H1 (cell line): Measurements from ENCODE around the gene PRKCH. TPM values are rescaled to one million over a fixed set of nuclear protein-coding genes. Genes with fewer than 3 reads are reported as not detected.

Source experiments
- CTCF ChIA-PET: fragments of 300-600 bp; sonication (Branson Sonifier 250); formaldehyde crosslinking; loops from one replicate; lab custom pipeline; 2021; ENCODE audit not compliant: partially characterized antibody; lab: Charles Lee
- POLR2A ChIA-PET: fragments of 300-600 bp; sonication (Branson Sonifier 250); formaldehyde crosslinking; loops from one replicate; lab custom pipeline; 2021; ENCODE audit warnings: inconsistent platforms; ENCODE audit not compliant: partially characterized antibody; lab: Charles Lee
- DNase-seq, 2 experiments: peaks; one replicate each; pipeline versions ENCODE4 v3.0.0 to v3.0.0-alpha.2; 2010 to 2022; ENCODE audit warnings: low spot score in 2 of 2, low read depth in 1 of 2, mixed read lengths in 1 of 2
- FAIRE-seq: peaks from 2 replicates; lab custom pipeline; 2011; peaks lifted over from hg19 to GRCh38; lab: Jason Lieb, UNC
- H2AFZ ChIP-seq: 2 replicates; pipeline ENCODE4 v1.8.1; 2012; ENCODE audit warnings: low read length, inconsistent platforms
- H2AK5ac ChIP-seq: 2 replicates; pipeline ENCODE4 v1.6.1; 2013; ENCODE audit warnings: low read depth, low read length
- H2BK120ac ChIP-seq: replicated peaks from 2 replicates; pipeline ENCODE3; 2013; ENCODE audit warnings: low read depth, low read length, inconsistent platforms
- H2BK12ac ChIP-seq: 2 replicates; pipeline ENCODE4 v1.6.1; 2013; ENCODE audit warnings: low read depth, low read length
- H2BK15ac ChIP-seq: 2 replicates; pipeline ENCODE4 v1.6.1; 2013; ENCODE audit warnings: low read length
- H2BK20ac ChIP-seq: 2 replicates; pipeline ENCODE4 v1.6.1; 2013; ENCODE audit warnings: low read length
- H2BK5ac ChIP-seq: 2 replicates; pipeline ENCODE4 v1.6.1; 2013; ENCODE audit warnings: low read depth, low read length
- H3K14ac ChIP-seq: 2 replicates; pipeline ENCODE4 v1.6.1; 2013; ENCODE audit warnings: inconsistent platforms; ENCODE audit not compliant: insufficient read length
- H3K18ac ChIP-seq: 2 replicates; pipeline ENCODE4 v1.6.1; 2013; ENCODE audit warnings: low read length; ENCODE audit errors: extremely low read depth
- H3K23ac ChIP-seq: 2 replicates; pipeline ENCODE4 v1.6.1; 2013; ENCODE audit warnings: inconsistent platforms; ENCODE audit not compliant: insufficient read length
- H3K23me2 ChIP-seq: 2 replicates; pipeline ENCODE4 v1.6.1; 2013; ENCODE audit warnings: low read depth, low read length
- H3K27ac ChIP-seq: 2 replicates; pipeline ENCODE4 v1.6.1; 2011; ENCODE audit warnings: low read depth, low read length, inconsistent platforms
- H3K27me3 ChIP-seq, 4 experiments: replicated peaks in 1 of 4; 1 replicate in 1 of 4; 2 replicates in 3 of 4; pipeline versions ENCODE4 v1.6.1 to v1.8.1; 2011 to 2013; ENCODE audit warnings: low read length in 3 of 4, mild to moderate bottlenecking in 3 of 4, inconsistent platforms in 2 of 4, mixed read lengths in 2 of 4, moderate library complexity in 1 of 4; ENCODE audit not compliant: control insufficient read depth in 3 of 4, insufficient read depth in 3 of 4; ENCODE audit errors: extremely low read depth in 1 of 4
- H3K36me3 ChIP-seq, 4 experiments: 2 replicates each; pipeline versions ENCODE4 v1.6.1 to v1.8.1; 2011 to 2013; ENCODE audit warnings: mild to moderate bottlenecking in 4 of 4, low read length in 3 of 4, moderate library complexity in 2 of 4, control low read depth in 1 of 4, inconsistent platforms in 1 of 4; ENCODE audit not compliant: insufficient read depth in 4 of 4, control insufficient read depth in 2 of 4
- H3K4ac ChIP-seq: replicated peaks from 2 replicates; pipeline ENCODE3; 2013; ENCODE audit warnings: low read length, low read depth, mixed read lengths, inconsistent platforms; ENCODE audit not compliant: insufficient read length
- H3K4me1 ChIP-seq, 4 experiments: replicated peaks in 1 of 4; 1 replicate in 1 of 4; 2 replicates in 3 of 4; pipeline versions ENCODE4 v1.6.1 to v1.8.1; 2011 to 2013; ENCODE audit warnings: low read length in 3 of 4, inconsistent platforms in 2 of 4, mixed read lengths in 1 of 4; ENCODE audit not compliant: insufficient read depth in 4 of 4, control insufficient read depth in 3 of 4
- H3K4me2 ChIP-seq, 2 experiments: 2 replicates each; pipeline versions ENCODE4 v1.6.1 to v1.8.1; 2011 to 2013; ENCODE audit warnings: low read depth in 2 of 2, low read length in 2 of 2, control low read depth in 1 of 2, inconsistent platforms in 1 of 2, mild to moderate bottlenecking in 1 of 2; ENCODE audit not compliant: insufficient read depth in 1 of 2
- H3K4me3 ChIP-seq, 4 experiments: fragments of 200-600, 300-600 bp in 1 of 4; sonication (generic), shearing (Covaris generic), sonication (Bioruptor Twin) in 1 of 4; 2 replicates each; pipeline versions ENCODE4 v1.5.1 to v1.8.1; 2011 to 2016; ENCODE audit warnings: low read length in 4 of 4, low read depth in 3 of 4, control low read depth in 2 of 4, inconsistent platforms in 2 of 4, mild to moderate bottlenecking in 2 of 4, mixed read lengths in 1 of 4, moderate library complexity in 1 of 4; ENCODE audit not compliant: insufficient read depth in 2 of 4; ENCODE audit errors: extremely low read depth in 1 of 4
- H3K56ac ChIP-seq: replicated peaks from 2 replicates; pipeline ENCODE3; 2013; ENCODE audit warnings: low read depth, mild to moderate bottlenecking, mixed read lengths, low read length, inconsistent platforms; ENCODE audit not compliant: insufficient read length
- H3K79me1 ChIP-seq: 2 replicates; pipeline ENCODE4 v1.6.1; 2013; ENCODE audit warnings: low read depth, low read length, control low read depth
- H3K79me2 ChIP-seq, 2 experiments: 2 replicates each; pipeline versions ENCODE4 v1.6.1 to v1.8.1; 2012 to 2013; ENCODE audit warnings: low read length in 2 of 2, mild to moderate bottlenecking in 2 of 2, inconsistent platforms in 1 of 2; ENCODE audit not compliant: insufficient read depth in 2 of 2, control insufficient read depth in 1 of 2
- H3K9ac ChIP-seq, 4 experiments: replicated peaks in 1 of 4; 1 replicate in 1 of 4; 2 replicates in 3 of 4; pipeline versions ENCODE4 v1.6.1 to v1.8.1; 2011 to 2013; ENCODE audit warnings: low read depth in 3 of 4, low read length in 3 of 4, control low read depth in 2 of 4, mild to moderate bottlenecking in 2 of 4, moderate library complexity in 2 of 4, inconsistent platforms in 1 of 4; ENCODE audit errors: extremely low read depth in 1 of 4
- H3K9me3 ChIP-seq, 2 experiments: 2 replicates each; pipeline versions ENCODE4 v1.6.1 to v1.8.1; 2012 to 2013; ENCODE audit warnings: mild to moderate bottlenecking in 2 of 2, moderate library complexity in 2 of 2, control low read depth in 1 of 2, inconsistent platforms in 1 of 2, low read depth in 1 of 2, low read length in 1 of 2, mixed read lengths in 1 of 2; ENCODE audit not compliant: insufficient read depth in 2 of 2
- H4K20me1 ChIP-seq, 2 experiments: replicated peaks in 1 of 2; 2 replicates each; pipeline versions ENCODE3 to v1.8.1; 2011 to 2013; ENCODE audit warnings: inconsistent platforms in 2 of 2, low read length in 2 of 2, mild to moderate bottlenecking in 1 of 2; ENCODE audit not compliant: insufficient read depth in 2 of 2, control insufficient read depth in 1 of 2
- H4K5ac ChIP-seq: 2 replicates; pipeline ENCODE4 v1.6.1; 2013; ENCODE audit warnings: low read length, low read depth, mixed read lengths, inconsistent platforms; ENCODE audit not compliant: insufficient read length
- H4K8ac ChIP-seq: 2 replicates; pipeline ENCODE4 v1.8.0; 2013; ENCODE audit warnings: mild to moderate bottlenecking, moderate library complexity, low read length, inconsistent platforms; ENCODE audit not compliant: insufficient read depth; ENCODE audit errors: extremely low read depth
- H4K91ac ChIP-seq: replicated peaks from 2 replicates; pipeline ENCODE3; 2013; ENCODE audit warnings: low read length, mixed read lengths, inconsistent platforms; ENCODE audit not compliant: insufficient read length
- ASH2L ChIP-seq: fragments of 200-600, 300-600 bp; sonication (generic); IDR thresholded peaks from one replicate; pipeline ENCODE4 v1.7.1; 2017; ENCODE audit warnings: low read length
- BRCA1 ChIP-seq: IDR thresholded peaks from 2 replicates; pipeline ENCODE4 v1.6.1; 2012; ENCODE audit warnings: low read depth, low read length, improper control_type of control experiment
- CREB1 ChIP-seq: IDR thresholded peaks from 2 replicates; pipeline ENCODE4 v1.6.1; 2012; ENCODE audit warnings: inconsistent platforms
- EGR1 ChIP-seq: IDR thresholded peaks from 2 replicates; pipeline ENCODE4 v1.6.1; 2011; ENCODE audit warnings: low read depth, low read length, borderline replicate concordance
- HDAC2 ChIP-seq, 2 experiments: fragments of 300-600 bp in 1 of 2; sonication (generic) in 1 of 2; IDR thresholded peaks; 2 replicates each; pipeline ENCODE4 v1.6.1; 2011 to 2012; ENCODE audit warnings: low read depth in 2 of 2, low read length in 2 of 2, mild to moderate bottlenecking in 2 of 2, moderate library complexity in 2 of 2, borderline replicate concordance in 1 of 2, inconsistent platforms in 1 of 2
- RBBP5 ChIP-seq: IDR thresholded peaks from 2 replicates; pipeline ENCODE4 v1.7.1; 2012; ENCODE audit warnings: low read depth, mild to moderate bottlenecking, inconsistent platforms, low read length, moderate library complexity, borderline replicate concordance
- RNF2 ChIP-seq: fragments of 200-900, 300-1000 bp; sonication (generic); IDR thresholded peaks from 2 replicates; pipeline ENCODE4 v1.7.1; 2016; ENCODE audit warnings: borderline replicate concordance, low read depth, mild to moderate bottlenecking, antibody characterized with exemption, low read length; ENCODE audit not compliant: poor library complexity, severe bottlenecking; ENCODE audit errors: missing control alignments
- SIN3A ChIP-seq, 2 experiments: IDR thresholded peaks in 1 of 2; conservative IDR thresholded peaks in 1 of 2; 2 replicates each; pipeline ENCODE4 v1.6.1; 2011 to 2012; ENCODE audit warnings: low read length in 2 of 2, improper control_type of control experiment in 1 of 2, low read depth in 1 of 2, mild to moderate bottlenecking in 1 of 2
- TEAD4 ChIP-seq: IDR thresholded peaks from 2 replicates; pipeline ENCODE4 v1.6.1; 2012; ENCODE audit warnings: low read depth, low read length, inconsistent platforms, mixed read lengths
- YY1 ChIP-seq: IDR thresholded peaks from 2 replicates; pipeline ENCODE4 v1.6.1; 2011; ENCODE audit warnings: low read depth, mild to moderate bottlenecking, low read length
- WGBS, 2 experiments: shearing (Covaris generic) in 1 of 2; methylation state at CpG; one replicate each; pipeline versions ENCODE4 v1.1.6 to v1.1.7; 2013 to 2015; ENCODE audit warnings: low lambda C conversion rate in 2 of 2, mixed read lengths in 2 of 2, inconsistent platforms in 1 of 2, low coverage in 1 of 2, missing lambda C conversion rate in 1 of 2; ENCODE audit not compliant: insufficient replicate concordance in 2 of 2, insufficient coverage in 1 of 2, insufficient read length in 1 of 2; ENCODE audit errors: extremely low coverage in 1 of 2, missing lambda C conversion rate in 1 of 2; 5-methylcytosine and 5-hydroxymethylcytosine counted together
- polyA plus RNA-seq, 7 experiments: library from polyadenylated mRNA; depleted of rRNA in 3 of 7; stranded (reverse) in 5 of 7; unstranded in 2 of 7; fragments of >200 nt in 5 of 7; fragments of 200-250 nt in 2 of 7; gene quantifications; 1 replicate in 5 of 7; 2 replicates in 1 of 7; 4 replicates in 1 of 7; pipeline versions ENCODE4 v1.2.1 to v1.2.3, GENCODE V29; 2011 to 2013; ENCODE audit warnings: missing spikeins in 2 of 7, mixed read lengths in 2 of 7
- total RNA-seq: library from RNA; stranded (reverse); fragmentation: NEBNext Ultra II Directional; extraction: Animal tissue kit (Norgen Biotek cat#: 25700); gene quantifications from 2 replicates; pipeline ENCODE4 v1.2.1, GENCODE V29; 2021
- TF ChIP-seq, protein P1 (sequence below): IDR thresholded peaks from 2 replicates; pipeline ENCODE4 v1.6.1; 2012; ENCODE audit warnings: inconsistent platforms

PRKCH gene
- total and polyA plus RNA-seq, 2 of the 8 experiments (the other 6 are each of a cell fraction or from before 2014, with no cell fraction given) = 6.4 to 7.0 TPM

- no peak for FAIRE-seq
- TF ChIP-seq YY1 (no peak), HDAC2 (IDR thresholded peaks at IDR 0.05; ENCODE audit: borderline replicate concordance in 1 of 2, low read depth in 2 of 2, low read length in 2 of 2) (no peak), RNF2 (no peak), BRCA1 (no peak), ASH2L (no peak), TEAD4 (no peak), EGR1 (no peak), RBBP5 (no peak), SIN3A (conservative IDR thresholded peaks at IDR 0.05 in 1 of 2, IDR thresholded peaks at IDR 0.05 in 1 of 2; ENCODE audit: low read depth in 1 of 2, low read length in 2 of 2) (no peak), CREB1 (no peak)
- TF ChIP-seq, protein P1, sequence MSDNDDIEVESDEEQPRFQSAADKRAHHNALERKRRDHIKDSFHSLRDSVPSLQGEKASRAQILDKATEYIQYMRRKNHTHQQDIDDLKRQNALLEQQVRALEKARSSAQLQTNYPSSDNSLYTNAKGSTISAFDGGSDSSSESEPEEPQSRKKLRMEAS = no peak
These were observed 226.0 kb downstream of the PRKCH start for GRCh38 chr14:61547186-61548069.

More at GRCh38 chr14:61547186-61548069, 226.0 kb downstream of the PRKCH start:
- H3K36me3 ChIP-seq = no peaks in the 10 kb centered on the region
- H3K23me2 ChIP-seq = no peaks in the 10 kb centered on the region
- H3K4me3 ChIP-seq = no peak overlapping the region
- H4K20me1 ChIP-seq = no peaks in the 10 kb centered on the region
- H3K79me2 ChIP-seq = no peaks in the 10 kb centered on the region
- DNase-seq = no peak
- H3K14ac ChIP-seq = no peak overlapping the region
- no peak overlapping the region for H2BK15ac ChIP-seq
- no peak overlapping the region for H4K5ac ChIP-seq
- no peak overlapping the region for H4K8ac ChIP-seq
- no peaks in the 10 kb centered on the region for H3K4me1 ChIP-seq
- no peaks in the 10 kb centered on the region for H3K79me1 ChIP-seq
- H3K9ac ChIP-seq = no peak overlapping the region
- ChIA-PET POLR2A (interaction anchor here (0.9 to 1.5 kb wide), 2 partner anchors 10 to 169 kb away, joined by 3 read pairs; no protein-coding TSS in a partner anchor), CTCF (interaction anchor here (0.6 to 3.0 kb wide), 7 partner anchors 12 to 77 kb away, joined by 3 to 8 read pairs (median 4); no protein-coding TSS in a partner anchor)
- H3K23ac ChIP-seq = no peak overlapping the region
- H2BK20ac ChIP-seq = no peak overlapping the region
- no peak overlapping the region for H2BK5ac ChIP-seq
- H2AK5ac ChIP-seq = no peak overlapping the region
- 91% methylated on average over 14 of the region's 14 CpGs; no CpG with 5 or more reads in 1 of the 2 experiments for WGBS, 2 experiments
- H2BK12ac ChIP-seq = no peak overlapping the region
- H3K27ac ChIP-seq = no peak overlapping the region
- H3K9me3 ChIP-seq = no peaks in the 10 kb centered on the region
- no peak overlapping the region for H3K18ac ChIP-seq
- no peak overlapping the region for H3K56ac ChIP-seq
- H2AFZ ChIP-seq = no peak overlapping the region
- no peak overlapping the region for H4K91ac ChIP-seq
- H3K4me2 ChIP-seq = no peak overlapping the region
- H2BK120ac ChIP-seq = no peak overlapping the region
- H3K4ac ChIP-seq = no peak overlapping the region
- H3K27me3 ChIP-seq = no peaks in the 10 kb centered on the region; a peak in 1 of 7 replicates
